Kidney tubule cell (primary cell): Measurements from ENCODE around the gene SLC6A13.

ENCODE experiments used
- DNase-seq: peaks from one replicate; pipeline ENCODE4 v3.0.0-alpha.2; 2018; ENCODE audit warnings: low spot score

SLC6A13 gene

GRCh38 chr12:214003-214741 is 48.5 kb downstream of the SLC6A13 start, which contains the start of gene SLC6A12:
Gene SLC6A12 (minus strand): TSS chr12:214157. CDS start chr12:209986, 4,171 bp downstream.
- DNase-seq = peak; percentile 77

- no peak for DNase-seq
Measured at GRCh38 chr12:213527-213932, 49.1 kb downstream of the SLC6A13 start.

- DNase-seq = peak; percentile 68
Measured at GRCh38 chr12:212715-213526, 49.7 kb downstream of the SLC6A13 start.

- DNase-seq = no peak
Measured at GRCh38 chr12:212415-212714, 50.3 kb downstream of the SLC6A13 start.

GRCh38 chr12:211639-212414 is 50.8 kb downstream of the SLC6A13 start:
- no peak for DNase-seq

GRCh38 chr12:211142-211465 is 51.5 kb downstream of the SLC6A13 start:
- DNase-seq = peak; percentile 23

GRCh38 chr12:210277-211141 is 52.1 kb downstream of the SLC6A13 start:
- DNase-seq = no peak

GRCh38 chr12:209851-210250 is 52.8 kb downstream of the SLC6A13 start:
- no peak for DNase-seq

- DNase-seq = peak; percentile 63
Measured at GRCh38 chr12:209246-209645, 53.4 kb downstream of the SLC6A13 start.

GRCh38 chr12:208813-209212 is 53.8 kb downstream of the SLC6A13 start:
- DNase-seq = no peak

GRCh38 chr12:207804-208203 is 54.8 kb downstream of the SLC6A13 start:
- no peak for DNase-seq

GRCh38 chr12:206746-207440 is 55.7 kb downstream of the SLC6A13 start:
- DNase-seq = no peak

GRCh38 chr12:205026-205425 is 57.6 kb downstream of the SLC6A13 start:
- no peak for DNase-seq

GRCh38 chr12:204261-204678 is 58.4 kb downstream of the SLC6A13 start:
- DNase-seq = no peak

GRCh38 chr12:203462-204260 is 59.0 kb downstream of the SLC6A13 start:
- no peak for DNase-seq

GRCh38 chr12:203074-203461 is 59.6 kb downstream of the SLC6A13 start:
- no peak for DNase-seq

- peak; percentile 26 for DNase-seq
Measured at GRCh38 chr12:202081-202731, 60.4 kb downstream of the SLC6A13 start.

- DNase-seq = no peak
Measured at GRCh38 chr12:201361-201760, 61.3 kb downstream of the SLC6A13 start.

- DNase-seq = no peak
Measured at GRCh38 chr12:198705-199104, 63.9 kb downstream of the SLC6A13 start.
